ENCODE measurements around the gene SMAD2.
A peak's percentile ranks its signal among the peaks of the same experiment; 100 is the strongest.

The SMAD2 gene

GRCh38 chr18:47931718-47932103 lies 1.3 kb upstream of the SMAD2 start:
- DNase-seq (ENCODE audit: low read depth) = peak; percentile 13

- peak; percentile 97 for DNase-seq (ENCODE audit: low read depth)
Measured at GRCh38 chr18:47930931-47931717, 665 bp upstream of the SMAD2 start.

GRCh38 chr18:47929681-47930198 lies 719 bp downstream of the SMAD2 start:
- peak; percentile 56 for DNase-seq (ENCODE audit: low read depth)

- no peak for DNase-seq (ENCODE audit: low read depth)
Measured at GRCh38 chr18:47928466-47928865, 2.0 kb downstream of the SMAD2 start.

GRCh38 chr18:47926101-47926850 lies 4.2 kb downstream of the SMAD2 start:
- no peak for DNase-seq (ENCODE audit: low read depth)

- no peak for DNase-seq (ENCODE audit: low read depth)
Measured at GRCh38 chr18:47919916-47920315, 10.5 kb downstream of the SMAD2 start.

- no peak for DNase-seq (ENCODE audit: low read depth)
Measured at GRCh38 chr18:47917923-47918610, 12.4 kb downstream of the SMAD2 start.

- DNase-seq (ENCODE audit: low read depth) = peak; percentile 46
Measured at GRCh38 chr18:47915930-47916329, 14.5 kb downstream of the SMAD2 start.

GRCh38 chr18:47915229-47915628 lies 15.2 kb downstream of the SMAD2 start:
- peak; percentile 53 for DNase-seq (ENCODE audit: low read depth)

- DNase-seq (ENCODE audit: low read depth) = no peak
Measured at GRCh38 chr18:47912794-47913585, 17.5 kb downstream of the SMAD2 start.

- DNase-seq (ENCODE audit: low read depth) = no peak
Measured at GRCh38 chr18:47912343-47912742, 18.1 kb downstream of the SMAD2 start.

GRCh38 chr18:47911877-47912276 lies 18.6 kb downstream of the SMAD2 start:
- no peak for DNase-seq (ENCODE audit: low read depth)

- no peak for DNase-seq (ENCODE audit: low read depth)
Measured at GRCh38 chr18:47909484-47909883, 21.0 kb downstream of the SMAD2 start.

GRCh38 chr18:47908592-47908991 lies 21.9 kb downstream of the SMAD2 start:
- DNase-seq (ENCODE audit: low read depth) = no peak

GRCh38 chr18:47906408-47906807 lies 24.1 kb downstream of the SMAD2 start:
- DNase-seq (ENCODE audit: low read depth) = no peak

GRCh38 chr18:47903809-47904208 lies 26.6 kb downstream of the SMAD2 start:
- no peak for DNase-seq (ENCODE audit: low read depth)

- no peak for DNase-seq (ENCODE audit: low read depth)
Measured at GRCh38 chr18:47901624-47902362, 28.7 kb downstream of the SMAD2 start.

- DNase-seq (ENCODE audit: low read depth) = no peak
Measured at GRCh38 chr18:47899107-47899840, 31.2 kb downstream of the SMAD2 start.

- DNase-seq (ENCODE audit: low read depth) = no peak
Measured at GRCh38 chr18:47898696-47899095, 31.8 kb downstream of the SMAD2 start.

- DNase-seq (ENCODE audit: low read depth) = no peak
Measured at GRCh38 chr18:47898055-47898454, 32.4 kb downstream of the SMAD2 start.
